Measurements from ENCODE around the gene ABCG4.

DNA sequence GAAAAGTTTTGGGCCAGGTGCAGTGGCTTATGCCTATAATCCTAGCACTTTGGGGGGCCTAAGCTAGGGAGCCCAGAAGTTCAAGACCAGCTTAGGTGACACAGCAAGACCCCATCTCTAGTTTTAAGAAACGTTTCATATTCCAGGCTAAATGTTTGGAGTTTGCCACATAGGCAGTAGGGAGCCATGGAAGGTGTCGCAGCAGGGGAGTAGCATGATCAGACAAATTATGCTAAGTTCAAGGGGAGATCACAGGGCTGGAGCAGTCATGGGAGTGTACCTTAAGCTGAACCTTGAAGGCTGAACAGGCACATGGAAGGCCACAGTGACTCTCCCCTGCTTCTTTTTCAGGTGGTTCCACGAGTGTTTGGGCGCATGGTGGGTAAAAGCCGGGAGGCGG lies 30.5 kb downstream of the ABCG4 start:
- TF ChIP-seq EP300 (IDR thresholded peaks at IDR 0.05) (no peak), POLR2A (IDR thresholded peaks at IDR 0.05) (no peak)
- TF ChIP-seq, protein P1, sequence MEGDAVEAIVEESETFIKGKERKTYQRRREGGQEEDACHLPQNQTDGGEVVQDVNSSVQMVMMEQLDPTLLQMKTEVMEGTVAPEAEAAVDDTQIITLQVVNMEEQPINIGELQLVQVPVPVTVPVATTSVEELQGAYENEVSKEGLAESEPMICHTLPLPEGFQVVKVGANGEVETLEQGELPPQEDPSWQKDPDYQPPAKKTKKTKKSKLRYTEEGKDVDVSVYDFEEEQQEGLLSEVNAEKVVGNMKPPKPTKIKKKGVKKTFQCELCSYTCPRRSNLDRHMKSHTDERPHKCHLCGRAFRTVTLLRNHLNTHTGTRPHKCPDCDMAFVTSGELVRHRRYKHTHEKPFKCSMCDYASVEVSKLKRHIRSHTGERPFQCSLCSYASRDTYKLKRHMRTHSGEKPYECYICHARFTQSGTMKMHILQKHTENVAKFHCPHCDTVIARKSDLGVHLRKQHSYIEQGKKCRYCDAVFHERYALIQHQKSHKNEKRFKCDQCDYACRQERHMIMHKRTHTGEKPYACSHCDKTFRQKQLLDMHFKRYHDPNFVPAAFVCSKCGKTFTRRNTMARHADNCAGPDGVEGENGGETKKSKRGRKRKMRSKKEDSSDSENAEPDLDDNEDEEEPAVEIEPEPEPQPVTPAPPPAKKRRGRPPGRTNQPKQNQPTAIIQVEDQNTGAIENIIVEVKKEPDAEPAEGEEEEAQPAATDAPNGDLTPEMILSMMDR (IDR thresholded peaks at IDR 0.05): no peak
